Fibroblast of mammary gland (primary cell): ENCODE measurements around the gene ERVH48-1.
A peak's percentile ranks its signal among the peaks of the same experiment; 100 is the strongest.
"Not testable (repeated sequence)": the region's sequence is repeated elsewhere in the genome, so short reads cannot be mapped to it uniquely, and the experiment has no call there.

Experiments used
- DNase-seq: peaks from one replicate; pipeline ENCODE4 v3.0.0-alpha.2; 2010; ENCODE audit warnings: low read depth
- H3K4me3 ChIP-seq: 2 replicates; pipeline ENCODE4 v1.5.1; 2011; ENCODE audit warnings: low read depth, mild to moderate bottlenecking, low read length, moderate library complexity; ENCODE audit not compliant: control insufficient read depth
- TF ChIP-seq, protein P1 (sequence below): conservative IDR thresholded peaks from 2 replicates; pipeline ENCODE4 v1.5.1; 2011; ENCODE audit warnings: low read depth, low read length, inconsistent platforms; ENCODE audit not compliant: control insufficient read depth, insufficient read depth

ERVH48-1 gene

DNA sequence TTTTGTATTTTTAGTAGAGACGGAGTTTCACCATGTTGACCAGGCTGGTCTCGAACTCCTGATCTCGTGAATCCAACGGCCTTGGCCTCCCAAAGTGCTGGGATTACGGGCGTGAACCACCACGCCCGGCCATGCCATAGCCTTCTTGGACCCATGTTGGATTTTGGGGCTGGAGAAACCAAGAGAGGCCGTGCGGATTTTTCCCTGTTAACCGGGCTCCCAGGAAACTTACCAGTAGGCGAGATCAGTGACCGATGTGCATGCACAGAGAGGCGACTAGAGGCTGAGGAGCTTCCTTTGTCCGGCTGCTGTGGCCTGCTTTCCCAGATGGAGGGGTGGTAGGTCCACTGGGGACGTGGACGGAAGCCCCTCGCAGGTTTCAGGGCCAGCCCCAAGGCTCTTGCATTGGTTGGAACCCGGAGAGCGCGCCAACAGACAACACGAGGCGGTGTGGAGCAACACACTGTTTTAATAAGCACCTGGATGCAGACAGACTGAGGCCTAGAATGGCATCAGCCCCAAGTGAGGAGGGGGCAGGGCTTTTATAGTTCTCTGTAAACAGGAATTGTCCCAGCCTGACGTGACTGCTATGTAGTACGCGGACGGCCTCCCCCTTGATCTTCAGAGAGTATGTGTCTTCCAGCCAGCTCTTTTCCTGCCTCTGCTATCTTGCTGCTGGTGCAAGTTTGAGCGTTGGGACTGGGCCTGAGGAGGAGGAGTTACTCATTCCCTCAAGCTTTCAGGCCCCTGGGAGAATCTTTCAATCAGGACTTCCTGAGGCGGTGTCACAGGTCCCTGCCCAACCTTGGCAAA is at the start of gene ERVH48-1:
Gene ERVH48-1, minus strand, starts transcription at position 517 of the 813 bp plus-strand sequence. CDS start 6,624 bp downstream, outside the sequence.
- TF ChIP-seq, protein P1, sequence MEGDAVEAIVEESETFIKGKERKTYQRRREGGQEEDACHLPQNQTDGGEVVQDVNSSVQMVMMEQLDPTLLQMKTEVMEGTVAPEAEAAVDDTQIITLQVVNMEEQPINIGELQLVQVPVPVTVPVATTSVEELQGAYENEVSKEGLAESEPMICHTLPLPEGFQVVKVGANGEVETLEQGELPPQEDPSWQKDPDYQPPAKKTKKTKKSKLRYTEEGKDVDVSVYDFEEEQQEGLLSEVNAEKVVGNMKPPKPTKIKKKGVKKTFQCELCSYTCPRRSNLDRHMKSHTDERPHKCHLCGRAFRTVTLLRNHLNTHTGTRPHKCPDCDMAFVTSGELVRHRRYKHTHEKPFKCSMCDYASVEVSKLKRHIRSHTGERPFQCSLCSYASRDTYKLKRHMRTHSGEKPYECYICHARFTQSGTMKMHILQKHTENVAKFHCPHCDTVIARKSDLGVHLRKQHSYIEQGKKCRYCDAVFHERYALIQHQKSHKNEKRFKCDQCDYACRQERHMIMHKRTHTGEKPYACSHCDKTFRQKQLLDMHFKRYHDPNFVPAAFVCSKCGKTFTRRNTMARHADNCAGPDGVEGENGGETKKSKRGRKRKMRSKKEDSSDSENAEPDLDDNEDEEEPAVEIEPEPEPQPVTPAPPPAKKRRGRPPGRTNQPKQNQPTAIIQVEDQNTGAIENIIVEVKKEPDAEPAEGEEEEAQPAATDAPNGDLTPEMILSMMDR, result no peak
- H3K4me3 ChIP-seq, result no peak within 1 kb of the TSS
- no peak for DNase-seq

DNA sequence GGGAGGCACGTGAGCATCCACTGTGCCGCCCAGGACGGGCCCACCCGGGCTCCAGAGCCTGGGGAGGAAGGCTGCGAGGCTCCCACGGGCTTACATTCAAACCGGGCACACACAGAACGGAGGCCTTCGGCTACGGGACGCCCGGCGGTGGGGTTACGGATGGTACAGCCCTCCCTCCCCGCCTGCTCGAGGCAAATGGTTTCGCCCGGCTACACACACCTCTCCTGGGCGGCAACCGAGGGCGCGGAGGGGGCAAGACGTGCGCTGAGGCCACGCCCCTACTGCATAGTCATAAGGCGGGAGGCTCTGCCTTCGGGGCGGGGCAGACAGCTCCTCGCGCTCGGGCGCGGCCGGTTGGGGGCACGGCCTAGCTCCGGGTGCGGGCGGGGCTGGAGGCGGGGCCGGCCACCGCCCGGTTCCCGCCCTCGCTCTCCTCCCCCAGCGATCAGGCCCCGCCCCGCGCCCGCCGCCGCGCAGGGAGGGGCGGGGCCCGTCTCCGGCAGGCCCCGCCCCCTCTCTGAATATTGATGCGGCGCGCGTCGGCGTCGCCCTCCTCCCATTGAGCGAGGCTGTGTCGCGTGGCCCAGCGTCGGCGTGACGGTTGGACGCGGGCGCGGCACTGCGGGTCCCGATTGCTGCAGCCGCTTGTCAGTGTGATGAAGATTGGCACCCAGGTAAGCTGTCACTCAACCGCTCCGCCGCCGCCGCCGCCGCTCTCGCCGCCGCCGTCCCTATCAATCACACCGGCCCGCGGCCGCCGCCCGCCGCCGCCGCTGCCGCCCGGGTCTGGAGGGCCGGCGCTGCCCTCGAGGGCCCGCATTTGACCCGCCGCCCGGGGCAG is 48.8 kb upstream of the ERVH48-1 start, which contains the start of gene PKNOX1:
Gene PKNOX1, plus strand, starts transcription at position 572 of the 841 bp plus-strand sequence. CDS start 29,820 bp downstream, outside the sequence.
- TF ChIP-seq, protein P1, result no peak
- peak within 1 kb of the TSS; percentile 86 for H3K4me3 ChIP-seq
- DNase-seq, result peak; percentile 97

DNA sequence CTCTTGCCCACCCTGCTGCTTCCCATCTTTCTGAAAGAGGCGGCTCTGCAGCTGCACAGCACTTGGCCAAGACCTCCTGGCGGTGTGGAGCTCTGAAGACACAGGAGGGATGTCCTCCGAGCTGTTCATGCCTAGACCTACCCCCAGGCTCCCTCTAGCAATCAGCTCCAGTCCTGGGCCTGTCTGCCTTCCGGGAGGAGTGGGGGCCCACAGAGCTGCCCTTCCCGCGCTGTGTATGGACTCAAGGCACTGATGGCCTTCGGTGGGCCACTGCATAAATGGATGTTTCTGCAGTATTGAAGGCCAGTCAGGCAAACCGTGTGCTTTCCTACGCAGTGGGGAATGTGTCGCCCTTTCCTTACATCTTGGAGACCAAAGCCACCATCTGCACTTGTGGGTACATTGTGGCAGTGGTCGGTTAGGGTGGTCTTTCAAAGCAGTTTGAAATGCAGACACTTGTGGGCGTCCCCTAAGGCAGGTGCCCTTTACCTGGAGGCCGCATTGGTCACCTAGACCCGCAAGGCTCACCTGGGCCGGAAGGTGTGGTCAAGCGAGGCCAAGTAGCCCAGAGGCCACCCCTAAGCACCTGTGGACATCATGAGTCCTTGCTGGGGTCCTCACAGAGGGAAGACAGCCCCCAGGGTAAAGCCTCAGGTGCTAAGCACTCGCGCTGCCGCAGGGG is 48.0 kb upstream of the ERVH48-1 start:
- peak overlapping the region; percentile 64 for H3K4me3 ChIP-seq
- DNase-seq, result no peak
- TF ChIP-seq, protein P1, result no peak

DNA sequence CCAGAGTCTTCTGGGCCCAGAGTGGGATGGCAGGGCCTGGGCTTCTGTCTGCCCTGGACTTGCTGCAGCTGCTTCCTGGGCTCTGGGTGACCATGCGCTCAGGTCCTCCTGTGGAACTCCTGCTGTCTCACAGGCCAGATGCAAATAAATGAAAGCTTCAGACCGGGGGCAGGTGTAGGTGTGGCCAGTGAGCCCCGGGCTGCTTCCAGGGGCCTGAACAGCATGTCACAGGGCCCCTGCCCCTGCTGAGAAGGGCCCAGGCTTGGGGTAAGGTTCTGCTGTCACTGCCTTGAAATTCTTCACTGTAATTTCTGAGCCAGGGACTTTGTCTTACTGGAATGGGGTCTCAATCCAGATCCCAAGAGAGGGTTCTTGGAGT is 46.5 kb upstream of the ERVH48-1 start:
- no peak overlapping the region for H3K4me3 ChIP-seq
- TF ChIP-seq, protein P1, result no peak
- no peak for DNase-seq

DNA sequence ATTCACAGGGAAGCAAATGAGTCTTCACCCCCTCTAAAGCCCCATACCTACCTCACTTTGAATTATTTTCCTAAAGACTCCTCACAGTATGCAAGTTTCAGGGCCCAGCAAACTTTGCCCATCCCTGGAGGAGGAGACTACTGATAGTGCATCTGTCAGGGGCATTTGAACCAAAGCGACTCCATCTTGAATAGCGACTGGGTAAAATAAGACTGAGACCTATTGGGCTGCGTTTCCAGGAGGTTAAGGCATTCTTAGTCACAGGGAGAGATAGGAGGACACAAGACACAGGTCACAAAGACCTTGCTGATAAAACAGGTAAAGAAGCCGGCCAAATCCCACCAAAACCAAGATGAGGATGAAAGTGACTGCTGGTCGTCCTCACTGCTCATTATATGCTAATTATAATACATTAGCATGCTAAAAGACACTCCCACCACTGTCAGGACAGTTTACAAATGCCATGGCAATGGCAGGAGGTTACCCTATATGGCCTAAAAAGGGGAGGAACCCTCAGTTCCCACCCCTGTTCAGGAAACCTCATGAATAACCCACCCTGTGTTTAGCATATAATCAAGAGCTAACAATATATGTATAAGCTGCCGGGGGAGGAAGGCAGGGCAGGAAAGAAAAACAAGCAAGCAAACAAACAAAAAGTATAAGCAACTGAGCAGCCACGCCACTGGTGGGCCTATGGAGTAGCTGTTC is 45.7 kb upstream of the ERVH48-1 start:
- H3K4me3 ChIP-seq, result no peak overlapping the region
- TF ChIP-seq, protein P1, result no peak
- DNase-seq, result no peak

DNA sequence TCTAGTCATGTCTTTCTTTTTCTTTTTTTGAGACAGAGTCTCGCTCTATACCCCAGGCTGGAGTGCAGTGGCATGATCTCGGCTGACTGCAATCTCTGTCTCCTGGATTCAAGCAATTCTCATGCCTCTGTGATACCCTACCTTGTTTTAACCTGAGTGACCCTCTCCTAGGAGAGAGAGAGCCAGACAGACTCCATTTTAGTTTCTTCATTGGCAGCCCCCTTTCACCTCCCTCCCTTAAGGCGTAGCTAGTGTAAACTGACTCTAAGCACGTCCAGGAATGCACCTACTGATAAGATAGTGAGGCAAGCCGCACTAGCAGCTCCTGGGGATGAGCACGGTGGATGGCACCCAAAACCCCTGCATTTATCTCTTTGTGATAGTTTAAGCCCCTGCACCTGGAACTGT is 43.8 kb upstream of the ERVH48-1 start:
- DNase-seq, result no peak
- TF ChIP-seq, protein P1, result no peak
- no peak overlapping the region for H3K4me3 ChIP-seq

DNA sequence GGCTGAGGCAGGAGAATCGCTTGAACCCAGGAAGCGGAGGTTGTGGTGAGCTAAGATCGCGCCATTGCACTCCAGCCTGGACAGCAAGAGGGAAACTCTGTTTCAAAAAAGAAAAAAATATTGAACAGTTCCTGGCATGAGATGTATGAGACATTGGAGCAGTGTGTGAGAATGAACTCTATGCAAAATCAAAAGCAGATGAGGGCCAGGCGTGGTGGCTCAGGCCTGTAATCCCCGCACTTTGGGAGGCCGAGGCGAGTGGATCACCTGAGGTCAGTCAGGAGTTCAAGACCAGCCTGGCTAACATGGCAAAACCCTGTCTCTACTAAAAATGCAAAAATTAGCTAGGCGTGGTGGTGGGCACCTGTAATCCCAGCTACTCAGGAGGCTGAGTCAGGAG is 42.2 kb upstream of the ERVH48-1 start:
- peak; percentile 35 for DNase-seq
- not testable (repeated sequence) for H3K4me3 ChIP-seq
